Mesenteric fat pad (tissue), 1 donor: ENCODE data around the gene SLC39A1. TPM values are rescaled to one million over a fixed set of nuclear protein-coding genes. Genes with fewer than 3 reads are reported as not detected.
A peak's percentile ranks its signal among the peaks of the same experiment; 100 is the strongest.

Experiments used
- DNase-seq: peaks from one replicate; pipeline ENCODE4 v3.0.0-alpha.2; 2020; ENCODE audit warnings: low spot score
- total RNA-seq: library from RNA; stranded (reverse); fragmentation: NEBNext Ultra II Directional; extraction: Animal tissue kit (Norgen Biotek cat#: 25700); gene quantifications from one replicate; pipeline ENCODE4 v1.2.1, GENCODE V29; 2021
- donor health status: DM: yes; HTN: yes; CAD: no.

SLC39A1 gene
- total RNA-seq, 1 donor from 2014 or later, result 92.2 TPM

DNA sequence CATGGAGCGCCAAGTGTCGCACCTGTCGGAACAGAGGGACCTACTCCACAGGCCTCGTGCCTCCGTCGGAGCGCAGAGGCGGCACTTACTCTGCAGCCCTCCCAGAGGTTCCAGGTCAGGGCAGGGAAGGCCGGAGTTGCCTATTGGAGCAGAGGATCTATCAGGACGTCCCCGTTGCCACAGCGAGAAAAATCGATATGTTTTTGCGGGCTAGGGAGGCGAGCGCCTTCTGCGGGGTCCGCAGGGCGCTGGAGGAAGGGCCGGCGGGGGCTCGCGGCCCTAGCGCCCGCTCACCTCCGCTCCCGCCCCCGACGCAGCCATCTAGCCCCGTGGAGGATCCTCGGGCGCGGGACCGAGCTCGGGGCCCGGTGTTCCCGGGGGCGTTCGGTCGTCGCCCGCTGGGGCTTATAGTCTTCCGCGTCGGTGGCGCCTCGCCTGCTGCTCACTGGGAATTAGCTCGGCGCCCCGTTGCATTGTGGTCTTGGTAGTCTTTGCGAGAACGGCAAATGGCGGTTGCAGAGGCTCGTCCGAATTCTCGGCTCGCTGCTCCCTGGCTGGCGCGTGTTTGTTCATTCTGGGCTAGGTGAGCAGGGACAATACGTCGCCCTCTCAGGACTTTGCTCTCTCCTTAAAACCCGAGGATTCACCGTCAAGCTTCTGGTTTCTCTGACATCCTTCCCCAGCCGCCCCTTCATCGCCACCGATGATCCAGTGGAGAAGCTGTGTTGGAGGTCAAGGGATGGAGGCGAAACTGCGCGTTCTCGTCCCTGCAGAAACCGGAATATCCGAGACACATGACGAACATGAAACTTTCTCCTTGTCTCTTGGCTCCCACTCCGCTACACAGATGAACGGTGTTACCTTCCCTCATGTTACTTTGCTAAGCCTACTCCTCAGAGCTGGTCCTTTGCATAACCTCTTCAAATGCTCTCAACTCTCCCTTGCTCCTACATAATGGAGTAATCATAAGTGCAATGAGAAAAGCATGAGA is 14.2 kb upstream of the SLC39A1 start, which contains the start of gene JTB:
Gene JTB, minus strand, starts transcription at position 425 of the 991 bp plus-strand sequence. Its CDS starts 422 bp downstream, at position 3.
- peak; percentile 97 for DNase-seq

DNA sequence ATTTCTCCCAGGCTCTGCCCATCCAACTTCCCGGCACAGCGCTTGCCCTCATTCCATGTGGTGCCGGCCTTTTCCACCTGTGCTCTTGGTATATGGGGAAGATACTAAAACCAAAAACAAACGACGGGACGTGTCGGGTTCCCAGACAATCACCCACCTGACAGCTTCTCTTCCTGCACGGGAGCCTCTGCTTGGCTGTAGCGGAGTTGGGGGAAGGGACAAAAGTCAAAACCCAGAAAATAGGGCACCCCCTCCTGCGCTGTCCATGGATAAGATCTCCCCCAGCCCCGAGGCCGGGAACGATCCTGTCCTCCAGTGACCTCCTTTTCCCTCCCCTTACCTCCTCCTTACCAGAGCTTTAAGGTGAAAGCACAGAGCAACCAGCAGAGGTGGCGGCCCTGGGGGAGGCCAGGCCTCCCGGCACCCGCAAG is 13.5 kb upstream of the SLC39A1 start:
- no peak for DNase-seq

DNA sequence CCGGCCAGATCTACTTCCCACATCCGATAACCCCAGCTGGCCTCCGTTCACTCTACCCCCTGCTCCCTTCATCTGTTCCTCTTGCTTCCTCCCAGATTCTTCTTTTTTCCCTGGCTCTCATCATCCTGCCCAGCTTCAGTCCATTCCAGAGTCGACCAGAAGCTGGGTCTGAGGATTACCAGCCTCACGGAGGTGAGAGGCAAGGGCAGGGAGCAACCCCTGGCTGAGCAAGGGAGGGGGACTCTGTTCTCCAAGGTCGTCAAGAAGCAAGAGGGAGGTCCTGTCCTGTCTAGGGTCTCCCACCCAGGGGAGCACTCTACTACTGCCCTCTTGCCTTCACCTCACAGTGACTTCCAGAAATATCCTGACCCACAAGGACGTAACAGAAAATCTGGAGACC is 10.2 kb upstream of the SLC39A1 start:
- DNase-seq, result no peak

DNA sequence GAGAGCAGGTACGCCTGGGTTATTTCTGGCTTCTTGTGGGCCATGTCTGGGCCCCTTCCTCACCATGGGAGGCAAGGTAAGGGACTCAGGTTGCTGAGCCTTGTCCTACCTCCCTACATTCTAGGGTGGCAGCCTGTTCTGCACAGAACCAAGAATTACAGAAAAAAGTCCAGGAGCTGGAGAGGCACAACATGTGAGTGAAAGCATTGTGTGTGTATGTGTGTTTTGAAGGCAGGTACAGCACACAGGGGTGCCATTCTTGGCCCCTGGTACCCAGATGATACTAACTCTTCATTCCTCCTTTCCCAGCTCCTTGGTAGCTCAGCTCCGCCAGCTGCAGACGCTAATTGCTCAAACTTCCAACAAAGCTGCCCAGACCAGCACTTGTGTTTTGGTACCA is 9.7 kb upstream of the SLC39A1 start:
- DNase-seq, result no peak

DNA sequence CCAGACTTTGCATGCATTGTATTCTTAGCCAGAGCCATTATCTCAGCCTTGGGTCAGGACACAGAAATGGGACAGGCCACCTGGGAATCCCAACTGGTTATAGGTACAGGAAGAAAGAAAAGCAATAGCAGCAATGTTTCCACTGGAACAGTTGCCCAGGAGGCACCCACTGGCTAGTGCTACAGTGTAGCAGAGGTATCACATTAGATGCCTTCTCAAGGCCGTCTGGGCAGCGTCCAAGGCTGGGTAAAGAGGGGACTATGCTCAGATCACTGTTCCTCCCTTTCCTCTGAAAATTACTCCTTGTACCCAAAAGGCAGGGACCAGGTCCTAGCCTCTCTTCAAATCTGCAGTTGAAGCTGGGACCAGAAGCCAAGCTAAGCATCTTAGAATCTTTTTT is 7.0 kb upstream of the SLC39A1 start:
- DNase-seq, result no peak

DNA sequence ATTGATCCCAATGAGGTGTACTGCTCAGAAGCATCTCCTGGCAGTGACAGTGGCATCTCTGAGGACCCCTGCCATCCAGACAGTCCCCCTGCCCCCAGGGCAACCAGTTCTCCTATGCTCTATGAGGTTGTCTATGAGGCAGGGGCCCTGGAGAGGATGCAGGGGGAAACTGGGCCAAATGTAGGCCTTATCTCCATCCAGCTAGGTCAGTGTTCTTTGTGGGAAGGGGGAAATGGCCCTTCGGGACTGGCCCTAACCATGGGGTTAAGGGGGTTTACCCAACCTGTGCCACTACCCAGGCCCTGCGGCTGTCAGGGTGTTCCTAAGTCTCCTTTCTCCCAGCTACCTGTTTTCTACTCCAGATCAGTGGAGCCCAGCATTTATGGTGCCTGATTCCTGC is 5.6 kb upstream of the SLC39A1 start:
- no peak for DNase-seq

DNA sequence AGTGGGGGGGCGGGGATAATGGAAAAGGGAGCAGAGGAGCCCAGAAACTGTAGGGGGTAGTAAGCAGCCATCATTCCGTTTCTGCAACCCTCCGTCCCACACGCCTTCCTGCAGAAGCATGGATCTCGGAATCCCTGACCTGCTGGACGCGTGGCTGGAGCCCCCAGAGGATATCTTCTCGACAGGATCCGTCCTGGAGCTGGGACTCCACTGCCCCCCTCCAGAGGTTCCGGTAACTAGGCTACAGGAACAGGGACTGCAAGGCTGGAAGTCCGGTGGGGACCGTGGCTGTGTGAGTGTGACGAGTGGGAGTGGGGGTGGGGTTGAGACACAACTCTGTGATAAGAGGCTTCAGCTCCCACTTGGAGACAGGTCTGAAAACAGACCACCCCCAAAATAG is 5.1 kb upstream of the SLC39A1 start:
- DNase-seq, result no peak

DNA sequence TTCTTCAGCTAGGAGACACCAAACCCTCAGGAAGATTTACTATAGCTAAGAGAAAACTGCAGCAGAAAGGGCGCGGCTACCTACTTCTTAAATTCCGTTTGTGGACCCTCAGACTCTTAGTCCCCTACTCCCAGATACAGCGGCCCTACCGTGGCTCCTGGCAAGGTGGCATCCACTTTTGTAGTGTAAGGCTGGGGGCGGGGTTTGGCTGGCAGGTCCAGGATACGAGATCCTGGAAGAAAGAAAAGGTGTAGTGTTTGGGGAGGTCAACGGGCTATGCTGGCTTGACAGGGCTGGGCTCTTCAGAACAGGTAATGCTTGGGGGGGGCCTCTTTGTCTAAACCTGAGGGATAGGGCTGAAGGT is 4.6 kb upstream of the SLC39A1 start:
- DNase-seq, result no peak

DNA sequence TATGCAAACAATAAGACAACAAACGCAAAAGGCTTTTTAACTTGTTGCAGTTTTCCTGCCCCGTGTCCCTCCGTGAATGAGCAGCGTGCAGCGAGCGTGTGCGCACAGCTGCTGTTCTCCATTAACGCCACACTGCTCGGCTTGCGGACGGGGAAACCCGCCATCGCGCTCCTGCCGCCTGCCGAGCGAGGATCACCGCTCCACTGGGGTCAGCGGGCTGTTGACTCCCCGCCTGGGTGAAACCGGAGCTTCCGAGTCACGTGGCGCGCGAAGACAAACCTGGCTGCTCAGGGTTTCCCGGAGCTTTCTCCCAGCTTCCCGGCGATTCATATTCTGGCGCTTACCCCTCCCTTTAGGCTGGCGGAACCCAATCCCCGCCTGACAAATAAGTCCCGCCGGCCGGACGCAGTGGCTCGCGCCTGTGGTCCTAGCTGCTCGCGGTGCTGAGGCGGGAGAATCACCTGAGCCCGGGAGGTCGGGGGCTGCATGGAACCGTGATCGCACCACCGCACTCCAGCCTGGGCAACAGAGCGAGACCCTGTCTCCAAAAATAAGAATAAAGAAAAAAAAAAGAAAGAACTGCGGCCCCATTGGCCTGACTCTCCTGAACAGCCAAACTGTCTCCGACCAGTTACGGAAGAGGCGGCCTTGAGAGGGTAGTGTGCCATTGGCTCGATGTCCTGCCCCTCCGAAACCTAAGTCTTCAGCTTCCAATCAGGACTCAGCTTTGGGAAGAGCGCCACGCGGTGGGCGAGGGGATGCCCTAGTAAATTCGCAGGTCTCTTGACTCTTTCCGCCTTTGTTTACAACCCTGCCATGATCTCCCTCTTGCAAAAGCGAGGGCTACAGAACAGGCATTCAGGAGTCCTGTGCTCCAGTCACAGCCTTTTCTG is 4.0 kb upstream of the SLC39A1 start, which contains the start of gene CREB3L4:
Gene CREB3L4, plus strand, starts transcription at position 796 of the 893 bp plus-strand sequence. CDS start 624 bp downstream, outside the sequence.
- peak; percentile 94 for DNase-seq

DNA sequence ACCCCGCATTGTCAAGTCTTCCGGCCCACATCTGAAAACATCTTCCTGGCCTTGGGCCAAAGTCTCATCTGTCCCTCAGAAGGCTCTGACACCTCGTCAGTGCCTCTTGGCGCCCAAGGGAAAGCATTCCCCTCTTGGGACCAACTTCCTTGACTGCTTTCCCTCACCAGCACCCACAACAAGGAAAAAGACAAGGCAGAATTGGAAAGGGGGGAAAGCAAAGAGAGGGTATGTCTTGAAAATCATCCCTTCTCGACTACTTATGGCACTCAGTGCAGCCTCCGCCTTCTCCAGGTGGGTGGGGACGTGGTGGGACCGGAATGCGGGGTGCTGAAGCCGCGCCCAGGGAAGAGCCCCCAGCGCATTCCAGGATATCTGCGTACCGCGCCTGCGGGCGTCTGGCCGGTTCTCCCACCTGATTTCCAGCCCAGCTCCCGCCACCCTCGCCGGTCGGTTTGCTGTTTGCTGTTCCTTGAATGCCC is 554 bp upstream of the SLC39A1 start:
- DNase-seq, result no peak

DNA sequence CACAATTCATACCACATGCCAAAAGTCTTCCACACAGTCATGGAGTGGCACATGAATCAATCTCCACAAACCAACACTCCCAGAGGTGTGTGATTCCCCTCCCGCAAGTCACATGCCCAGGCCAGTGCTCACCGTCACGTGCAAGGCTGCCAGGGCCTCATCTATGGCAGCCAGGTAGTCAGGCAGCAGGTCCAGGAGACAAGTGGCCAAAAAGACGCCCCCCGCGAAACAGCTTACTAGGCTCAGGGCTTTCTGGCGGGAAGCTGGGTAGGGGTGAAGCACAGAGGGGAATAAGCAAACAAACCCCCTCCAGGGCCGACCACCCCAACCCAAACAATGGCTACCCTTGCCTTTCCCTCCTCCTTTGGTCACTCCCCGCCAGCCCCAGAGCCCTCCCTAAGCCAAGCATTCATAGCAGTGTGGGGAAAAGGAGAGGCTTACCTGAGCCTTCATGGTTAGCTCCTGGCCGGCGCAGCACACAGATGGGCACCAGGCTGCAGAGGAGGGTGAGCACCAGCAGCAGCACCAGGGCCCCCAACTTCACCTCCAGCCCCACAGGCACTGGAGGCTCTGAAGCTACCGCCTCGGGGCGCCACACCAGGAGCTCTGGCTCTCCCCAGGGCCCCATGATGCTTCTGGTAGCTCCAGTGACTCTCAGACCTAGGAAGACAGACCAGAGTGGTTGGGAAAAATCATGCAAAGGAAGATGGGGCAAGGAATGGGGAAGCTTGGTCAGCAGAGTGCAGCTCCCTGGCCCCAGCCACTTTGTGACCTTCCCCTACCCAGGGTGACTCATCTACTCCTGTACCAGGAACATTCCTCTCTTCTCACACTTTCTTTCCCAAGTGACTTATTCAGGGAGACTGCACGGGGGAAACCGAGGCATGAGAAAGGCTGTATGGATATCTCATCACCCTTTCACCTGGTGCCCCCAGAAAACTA is 978 bp downstream of the SLC39A1 start:
- DNase-seq, result no peak

DNA sequence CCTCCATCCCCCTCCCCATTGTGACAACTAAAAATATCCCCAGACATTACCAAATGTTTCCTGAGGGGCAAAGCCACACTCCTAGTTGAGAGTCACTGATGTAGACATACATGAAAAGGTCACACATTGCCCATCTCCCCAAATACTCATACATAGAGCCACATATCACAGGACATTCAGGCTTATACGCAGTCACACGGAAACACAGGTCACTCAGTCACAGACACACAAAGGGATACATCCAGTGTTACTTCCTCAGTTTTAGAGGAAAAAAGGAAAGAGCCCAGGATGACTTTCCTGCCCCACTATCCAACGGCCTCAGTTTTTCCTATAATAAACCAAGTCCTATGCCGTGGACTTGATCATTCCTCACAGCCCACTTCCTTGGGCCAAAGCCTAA is 1.9 kb downstream of the SLC39A1 start:
- no peak for DNase-seq

DNA sequence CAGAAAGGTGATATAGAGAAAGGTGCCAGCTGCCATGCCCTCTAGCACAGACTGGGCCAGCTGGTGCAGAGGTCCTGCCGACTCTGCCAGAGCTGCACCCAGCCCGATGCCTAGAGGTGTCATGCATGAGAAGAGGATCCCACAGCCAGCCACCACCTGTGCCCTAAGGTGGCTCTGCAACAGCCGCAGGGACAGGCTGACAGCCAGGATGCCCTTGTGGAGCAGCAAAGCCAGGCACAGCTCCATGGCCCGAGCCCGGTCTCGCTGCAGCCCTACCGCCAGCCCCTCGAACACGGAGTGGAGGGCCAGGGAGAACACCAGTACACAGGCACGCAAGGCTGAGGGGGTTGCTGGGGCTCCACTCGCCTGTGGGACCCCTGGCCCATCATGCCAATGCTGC is 3.1 kb downstream of the SLC39A1 start:
- no peak for DNase-seq

DNA sequence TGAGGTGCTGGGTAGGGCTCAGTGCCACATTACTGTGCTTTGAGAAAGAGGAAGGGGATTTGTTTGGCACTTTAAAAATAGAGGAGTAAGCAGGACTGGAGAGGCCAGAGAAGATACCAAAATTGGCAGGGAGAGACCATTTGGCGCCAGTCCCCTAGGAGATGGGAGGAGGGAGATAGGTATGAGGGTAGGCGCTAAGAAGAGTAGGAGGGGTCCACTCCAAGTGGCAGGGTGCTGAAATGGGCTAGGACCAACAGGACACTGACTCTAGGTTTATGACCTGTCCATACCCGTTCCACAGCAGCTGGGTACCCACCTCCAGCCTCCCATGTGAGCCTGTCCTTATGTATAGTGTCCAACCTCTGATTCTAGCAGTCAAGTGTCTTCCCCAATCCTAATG is 3.9 kb downstream of the SLC39A1 start:
- no peak for DNase-seq

DNA sequence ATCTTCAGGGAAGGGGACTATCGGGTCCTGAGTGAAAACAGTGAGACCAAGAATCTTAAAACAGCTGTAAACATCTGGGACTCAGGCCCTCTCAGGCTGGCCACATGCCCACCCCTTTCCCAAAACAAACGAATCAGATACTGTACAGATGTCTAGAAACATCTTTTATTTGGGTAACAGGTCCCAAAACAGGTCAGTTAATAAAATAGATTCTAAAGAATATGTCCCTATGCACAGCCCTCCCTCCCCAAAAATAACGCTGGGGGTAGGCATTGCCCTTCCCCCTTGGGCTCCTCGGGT is 4.4 kb downstream of the SLC39A1 start:
- no peak for DNase-seq

DNA sequence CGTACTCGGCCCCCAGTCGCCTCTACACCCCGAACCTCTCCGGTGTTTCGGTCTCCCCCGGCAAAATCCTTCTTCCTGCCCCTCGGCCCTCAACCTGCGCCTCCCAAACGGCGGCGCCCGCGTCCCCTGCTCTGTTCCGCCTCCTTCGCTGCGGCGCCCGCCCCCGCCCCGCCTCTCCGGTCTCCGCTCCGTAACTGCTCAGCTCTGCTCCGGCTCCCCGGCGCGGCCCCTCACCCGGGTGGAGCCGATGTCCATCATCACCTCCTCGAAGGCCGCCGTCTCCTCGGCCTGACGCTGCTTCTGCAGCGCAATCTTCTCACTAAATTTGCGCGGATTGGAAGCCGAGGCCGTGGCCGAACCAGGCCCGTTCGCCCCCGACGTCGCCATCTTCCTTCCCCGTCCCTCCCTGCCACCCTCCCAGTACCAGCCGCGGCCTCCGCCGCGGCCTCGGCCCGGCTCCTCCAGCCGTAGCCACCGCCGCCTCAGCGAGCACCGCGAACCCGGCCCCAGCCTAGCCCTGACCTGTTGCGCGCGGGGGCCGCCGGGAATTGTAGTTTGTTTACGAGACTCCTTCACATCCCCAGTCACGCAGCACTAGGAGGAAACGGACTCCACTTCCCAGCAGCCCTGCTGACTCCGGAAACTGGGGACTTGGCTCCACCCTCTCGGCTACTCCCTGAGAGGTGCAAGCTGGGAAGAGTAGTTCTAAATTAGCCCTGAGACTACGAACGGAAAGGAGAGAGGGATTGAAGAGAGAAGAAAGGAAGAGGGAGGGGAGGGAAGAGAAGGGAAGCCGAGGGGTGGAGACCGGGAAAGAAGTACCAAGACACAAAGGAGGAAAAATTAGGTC is 5.0 kb downstream of the SLC39A1 start, which contains the start of gene CRTC2:
Gene CRTC2, minus strand, starts transcription at position 502 of the 850 bp plus-strand sequence. Its CDS starts 115 bp downstream, at position 387.
- DNase-seq, result peak; percentile 98

DNA sequence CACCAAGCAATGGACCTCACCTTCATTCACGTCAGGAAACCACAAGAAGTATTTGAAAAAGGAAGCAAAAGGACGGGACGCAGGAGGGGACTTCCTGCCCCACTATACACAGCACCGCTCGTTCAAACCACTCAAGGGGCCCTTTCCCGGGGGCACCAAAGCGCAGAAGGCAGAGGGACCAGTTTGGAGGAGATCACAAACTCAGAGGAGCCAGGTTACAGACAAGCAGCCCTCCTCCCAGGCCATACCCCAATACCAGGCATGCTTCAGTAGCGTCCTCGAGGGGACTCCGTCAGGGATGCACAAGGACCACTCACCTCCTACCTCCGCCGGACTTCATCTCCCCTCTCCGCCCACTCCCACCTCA is 5.6 kb downstream of the SLC39A1 start:
- DNase-seq, result no peak

DNA sequence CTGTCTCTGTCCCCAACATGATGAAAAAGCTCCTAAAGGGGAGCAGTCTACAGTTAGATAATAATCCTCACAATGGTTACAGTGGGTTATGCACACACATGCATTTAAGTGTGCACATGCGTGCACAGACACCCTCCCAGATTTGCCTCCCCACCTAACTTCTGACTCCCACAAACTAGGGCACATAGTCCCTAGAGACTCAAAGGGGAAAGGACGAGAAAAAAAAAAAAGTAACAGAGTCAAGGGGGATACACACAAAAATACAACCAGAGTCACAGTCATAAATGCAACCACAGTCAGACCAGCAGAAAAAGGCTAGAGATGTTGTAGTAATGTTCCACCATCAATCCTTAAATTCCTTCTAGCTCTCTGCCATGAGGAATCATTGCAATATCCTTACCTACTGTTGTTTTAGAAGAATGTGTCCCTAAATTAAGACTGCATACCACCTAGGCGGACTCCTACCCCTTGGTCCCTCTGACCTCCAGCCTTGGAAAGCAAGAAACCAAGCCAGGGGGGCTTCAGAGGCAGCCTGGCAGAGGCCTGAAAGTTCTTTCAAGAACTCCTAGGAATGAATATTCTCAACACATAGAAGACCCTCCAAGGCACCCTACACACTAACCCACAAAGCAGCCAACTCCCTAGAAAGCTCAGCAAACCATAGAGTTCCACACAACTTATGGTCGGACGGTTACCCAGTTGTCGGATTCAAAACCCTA is 6.2 kb downstream of the SLC39A1 start:
- no peak for DNase-seq

DNA sequence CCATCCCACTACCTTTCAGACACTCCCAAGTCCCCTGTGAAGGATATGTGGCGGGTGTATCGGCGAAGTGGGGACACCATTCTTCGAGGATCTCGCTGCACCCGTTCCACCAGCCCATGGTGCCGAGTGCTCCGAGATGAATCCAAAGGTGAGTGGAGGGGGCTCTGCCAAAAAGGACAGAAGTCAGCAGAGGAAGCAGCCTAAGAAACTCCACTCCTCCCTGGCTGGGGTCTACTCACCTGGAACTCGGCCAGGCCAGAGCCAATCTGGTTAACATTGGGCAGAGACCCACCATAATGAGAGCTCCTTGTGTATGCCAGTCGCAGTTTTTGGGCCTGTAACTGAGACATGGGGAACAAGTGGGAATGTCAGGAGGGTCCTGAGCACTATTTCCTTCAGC is 8.5 kb downstream of the SLC39A1 start:
- no peak for DNase-seq
